Lower lobe of right lung (tissue), 2 donors: Measurements from ENCODE around the gene MTTP. TPM values are rescaled to one million over a fixed set of nuclear protein-coding genes. Genes with fewer than 3 reads are reported as not detected.

ENCODE experiments used
- ATAC-seq, 2 donors: fragments of 200-7000 bp; cut with Tn5 transposase; one replicate each; pipeline ENCODE4 v1.9.1; 2020 to 2022; ENCODE audit warnings: mild to moderate bottlenecking in 2 of 2, moderate library complexity in 2 of 2
- DNase-seq: peaks from one replicate; pipeline ENCODE4 v3.0.0-alpha.2; 2020
- H3K27ac ChIP-seq: fragments of 200-600 bp; one replicate; pipeline ENCODE4 v1.8.0; 2022
- H3K27me3 ChIP-seq: fragments of 200-600 bp; one replicate; pipeline ENCODE4 v1.8.0; 2022; ENCODE audit warnings: low read depth
- H3K36me3 ChIP-seq: fragments of 200-600 bp; one replicate; pipeline ENCODE4 v1.8.0; 2022; ENCODE audit warnings: mild to moderate bottlenecking
- H3K4me1 ChIP-seq: fragments of 200-600 bp; one replicate; pipeline ENCODE4 v1.8.0; 2022
- H3K4me3 ChIP-seq: fragments of 200-600 bp; one replicate; pipeline ENCODE4 v1.8.0; 2022; ENCODE audit warnings: mild to moderate bottlenecking
- H3K9me3 ChIP-seq: fragments of 200-600 bp; one replicate; pipeline ENCODE4 v1.8.0; 2022
- CTCF ChIP-seq: fragments of 200-600 bp; IDR thresholded peaks from one replicate; pipeline ENCODE4 v1.8.0; 2022; ENCODE audit warnings: antibody characterized with exemption, mild to moderate bottlenecking
- intact Hi-C: fragments of 100-400 bp; cut with DNase I; formaldehyde crosslinking; loops from one replicate; pipeline ENCODE4 v1.11.0; 2022
- total RNA-seq: library from RNA; stranded (reverse); fragmentation: NEBNext Ultra II Directional; extraction: Animal tissue kit (Norgen Biotek cat#: 25700); gene quantifications from one replicate; pipeline ENCODE4 v1.2.1, GENCODE V29; 2021
- donor health status: DM: no; HTN: yes; CAD: no; lungs with severe emphysema.

The MTTP gene
- total RNA-seq, 1 donor from 2014 or later, result 0.15 TPM

GRCh38 chr4:99655308-99656081 is 80.9 kb downstream of the MTTP start:
- Histone ChIP-seq H3K9me3 (no peaks in the 10 kb centered on the region), H3K4me3 (no peak overlapping the region), H3K27ac (no peak overlapping the region), H3K36me3 (no peaks in the 10 kb centered on the region), H3K4me1 (no peaks in the 10 kb centered on the region), H3K27me3 (no peaks in the 10 kb centered on the region)
- TF ChIP-seq CTCF, result no peak
- intact Hi-C loops, result no loop called here
- DNase-seq (no peak), ATAC-seq (peak in 1 of 2 donors; percentile 38)

DNA sequence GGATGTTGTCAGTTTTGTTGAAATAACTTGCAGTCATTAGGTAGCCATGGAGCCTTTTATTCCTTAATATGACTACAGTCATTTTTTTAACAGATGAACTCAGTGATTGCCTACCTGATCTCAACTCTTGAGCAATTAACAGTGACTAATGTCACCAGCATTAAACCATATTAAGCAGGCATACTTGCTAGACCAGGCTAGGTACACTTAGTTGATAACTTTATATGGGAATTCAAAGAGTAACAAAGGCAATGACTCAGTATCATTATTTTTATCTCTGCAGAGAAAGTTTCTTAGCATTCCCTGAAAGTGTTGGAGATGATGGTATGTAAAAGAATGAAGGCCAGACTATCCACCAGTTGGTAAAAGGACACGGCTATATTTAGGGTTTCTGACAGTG is 83.2 kb downstream of the MTTP start, which contains the start of gene C4orf54:
Gene C4orf54 (minus strand): TSS at position 31 of the 400 bp plus-strand sequence. CDS start 3,180 bp downstream, outside the sequence.
- Histone ChIP-seq H3K36me3 (no peaks in the 10 kb centered on the region), H3K9me3 (no peaks in the 10 kb centered on the region), H3K4me3 (no peak within 1 kb of the TSS), H3K27ac (no peak within 1 kb of the TSS), H3K4me1 (no peaks in the 10 kb centered on the region), H3K27me3 (no peaks in the 10 kb centered on the region)
- no peak for ATAC-seq
- DNase-seq, result no peak
- intact Hi-C loops, result no loop called here
- TF ChIP-seq CTCF, result no peak

DNA sequence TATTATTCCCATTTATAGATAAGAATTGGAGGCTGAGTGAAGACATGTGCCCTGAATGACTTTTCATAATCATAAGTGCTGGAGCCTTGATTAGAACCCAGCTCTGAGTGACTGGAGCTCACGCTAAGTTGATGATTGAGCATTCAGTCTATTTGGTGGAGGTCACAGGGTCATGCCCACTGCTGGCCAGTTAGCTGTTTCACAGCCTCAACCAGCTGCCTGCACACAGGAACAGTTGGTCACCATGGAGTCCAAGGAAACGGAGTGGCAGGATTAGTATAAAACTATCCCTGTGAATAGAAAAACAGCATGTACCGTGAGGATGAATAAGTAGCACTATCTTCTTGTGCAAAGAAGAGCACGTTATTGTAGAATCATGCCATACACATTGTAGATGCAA is 84.0 kb downstream of the MTTP start:
- no peak for ATAC-seq
- Histone ChIP-seq H3K27ac (no peak overlapping the region), H3K4me3 (no peak overlapping the region), H3K4me1 (no peaks in the 10 kb centered on the region), H3K9me3 (no peaks in the 10 kb centered on the region), H3K36me3 (no peaks in the 10 kb centered on the region), H3K27me3 (no peaks in the 10 kb centered on the region)
- TF ChIP-seq CTCF, result no peak
- DNase-seq, result no peak
- intact Hi-C loops, result no loop called here

DNA sequence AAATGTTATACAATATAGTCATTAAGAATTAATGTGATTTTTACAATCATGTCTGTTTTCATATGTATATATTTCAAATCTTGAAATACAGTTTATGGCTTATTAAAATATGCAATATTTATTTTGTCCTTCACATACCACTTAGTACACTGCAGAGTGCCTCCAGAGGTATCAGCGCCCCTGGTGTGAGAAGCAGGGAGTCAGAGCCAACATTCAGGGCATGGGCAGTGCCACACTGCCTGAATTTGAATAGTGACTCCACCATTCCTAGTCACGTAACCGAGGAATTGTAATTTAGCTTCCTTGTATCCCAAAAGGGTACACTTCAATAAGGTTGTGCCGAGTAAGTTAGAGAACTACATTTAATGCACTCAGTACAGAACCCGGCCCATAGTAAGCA is 87.3 kb downstream of the MTTP start:
- no peak for DNase-seq
- intact Hi-C loops, result no loop called here
- Histone ChIP-seq H3K9me3 (no peaks in the 10 kb centered on the region), H3K27me3 (no peaks in the 10 kb centered on the region), H3K36me3 (no peaks in the 10 kb centered on the region), H3K4me1 (no peaks in the 10 kb centered on the region), H3K27ac (no peak overlapping the region), H3K4me3 (no peak overlapping the region)
- ATAC-seq, result no peak
- TF ChIP-seq CTCF, result no peak

DNA sequence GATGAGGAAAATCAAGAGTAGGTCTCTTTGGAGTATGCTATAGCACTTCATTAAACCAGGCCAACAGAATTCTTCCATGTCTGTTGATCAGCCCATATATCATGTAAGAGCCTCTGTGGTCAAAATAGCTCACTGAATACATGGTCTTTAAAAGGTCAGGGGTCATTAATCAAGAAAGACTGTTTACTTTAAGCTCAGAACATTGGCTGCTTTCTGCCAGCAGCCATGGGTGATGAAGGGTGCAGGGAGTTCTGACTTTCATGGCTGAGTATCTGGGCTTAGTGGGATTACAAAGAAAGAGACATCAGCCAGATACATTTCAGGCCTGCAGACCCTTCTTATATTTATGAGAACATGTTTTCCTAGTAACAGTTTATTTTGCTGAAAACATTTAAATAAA is 90.1 kb downstream of the MTTP start:
- ATAC-seq, result no peak
- Histone ChIP-seq H3K4me3 (no peak overlapping the region), H3K4me1 (no peaks in the 10 kb centered on the region), H3K27me3 (no peaks in the 10 kb centered on the region), H3K36me3 (no peaks in the 10 kb centered on the region), H3K9me3 (no peaks in the 10 kb centered on the region), H3K27ac (no peak overlapping the region)
- no peak for TF ChIP-seq CTCF
- DNase-seq, result no peak
- intact Hi-C loops, result no loop called here
